ENCODE results near the gene MYL5. TPM values are rescaled to one million over a fixed set of nuclear protein-coding genes. Genes with fewer than 3 reads are reported as not detected.
"Not testable (repeated sequence)": the region's sequence is repeated elsewhere in the genome, so short reads cannot be mapped to it uniquely, and the experiment has no call there.

The MYL5 gene
- polyA plus RNA-seq, 3 donors: 21.6 to 23.2 (median 22.7) TPM

DNA sequence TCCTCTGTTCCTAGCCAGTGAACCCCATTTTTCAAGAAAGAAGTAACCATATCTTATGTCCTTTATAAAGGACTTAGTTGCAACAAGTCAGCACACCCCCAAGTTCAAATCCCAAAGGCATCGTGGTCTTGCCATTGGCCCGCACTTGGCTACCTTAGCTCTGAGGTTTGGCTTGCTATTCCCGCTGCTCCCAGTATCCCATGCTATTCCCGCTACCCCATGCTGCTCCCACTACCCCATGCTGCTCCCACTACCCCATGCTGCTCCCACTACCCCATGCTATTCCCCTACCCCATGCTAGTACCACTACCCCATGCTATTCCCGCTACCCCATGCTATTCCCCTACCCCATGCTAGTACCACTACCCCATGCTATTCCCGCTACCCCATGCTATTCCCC, 6.1 kb upstream of the MYL5 start:
- not testable (repeated sequence) for DNase-seq

DNA sequence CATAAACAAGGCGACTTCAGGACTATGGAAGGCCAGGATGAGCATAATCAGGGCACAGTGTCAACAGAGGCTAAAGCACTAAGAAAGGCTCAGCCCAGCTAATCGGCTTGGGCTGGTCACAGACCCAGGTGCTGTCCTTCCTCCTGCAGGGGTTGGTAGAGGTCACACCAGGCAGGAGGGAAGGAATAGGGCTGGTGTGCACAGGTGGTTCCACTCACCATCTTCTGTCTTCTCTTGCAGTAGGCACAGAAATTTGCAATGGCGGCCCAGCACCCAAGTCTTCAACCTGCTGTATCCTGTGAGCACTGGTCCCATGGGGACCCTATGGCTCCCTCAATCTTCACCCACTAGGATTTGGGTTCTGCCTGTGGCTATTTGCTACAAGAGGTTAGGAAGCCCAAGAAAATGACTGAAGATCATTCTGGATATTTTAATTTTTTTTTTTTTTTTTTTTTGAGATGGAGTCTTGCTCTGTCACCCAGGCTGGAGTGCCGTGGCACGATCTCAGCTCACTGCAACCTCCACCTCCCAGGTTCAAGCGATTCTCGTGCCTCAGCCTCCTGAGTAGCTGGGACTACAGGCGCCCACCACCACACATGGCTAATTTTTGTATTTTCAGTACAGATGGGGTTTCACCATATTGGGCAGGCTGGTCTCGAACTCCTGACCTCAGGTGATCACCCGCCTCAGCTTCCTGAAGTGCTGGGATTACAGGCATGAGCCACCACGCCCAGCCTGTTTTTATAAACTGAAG, 4.4 kb upstream of the MYL5 start:
- not testable (repeated sequence) for DNase-seq

DNA sequence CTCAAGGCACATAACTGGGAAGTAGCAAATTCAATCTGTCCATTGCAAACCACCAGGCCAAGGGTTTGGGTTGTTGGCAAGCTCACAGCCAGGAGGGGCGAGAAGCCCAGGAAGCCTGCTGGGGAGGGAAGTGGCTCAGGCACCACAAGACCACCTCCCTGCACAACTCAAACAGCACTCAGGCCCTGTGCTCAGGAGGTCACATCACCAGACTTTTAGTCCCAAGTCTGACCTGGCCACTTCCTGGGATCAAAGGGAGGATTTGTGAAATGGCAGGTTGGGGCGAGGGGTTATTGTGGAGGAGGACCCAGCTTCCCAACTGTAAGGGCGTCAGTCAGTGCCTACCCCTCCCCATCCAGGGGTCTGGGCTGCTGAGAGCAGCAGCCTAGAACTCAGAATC, 2.6 kb upstream of the MYL5 start:
- DNase-seq: no peak

DNA sequence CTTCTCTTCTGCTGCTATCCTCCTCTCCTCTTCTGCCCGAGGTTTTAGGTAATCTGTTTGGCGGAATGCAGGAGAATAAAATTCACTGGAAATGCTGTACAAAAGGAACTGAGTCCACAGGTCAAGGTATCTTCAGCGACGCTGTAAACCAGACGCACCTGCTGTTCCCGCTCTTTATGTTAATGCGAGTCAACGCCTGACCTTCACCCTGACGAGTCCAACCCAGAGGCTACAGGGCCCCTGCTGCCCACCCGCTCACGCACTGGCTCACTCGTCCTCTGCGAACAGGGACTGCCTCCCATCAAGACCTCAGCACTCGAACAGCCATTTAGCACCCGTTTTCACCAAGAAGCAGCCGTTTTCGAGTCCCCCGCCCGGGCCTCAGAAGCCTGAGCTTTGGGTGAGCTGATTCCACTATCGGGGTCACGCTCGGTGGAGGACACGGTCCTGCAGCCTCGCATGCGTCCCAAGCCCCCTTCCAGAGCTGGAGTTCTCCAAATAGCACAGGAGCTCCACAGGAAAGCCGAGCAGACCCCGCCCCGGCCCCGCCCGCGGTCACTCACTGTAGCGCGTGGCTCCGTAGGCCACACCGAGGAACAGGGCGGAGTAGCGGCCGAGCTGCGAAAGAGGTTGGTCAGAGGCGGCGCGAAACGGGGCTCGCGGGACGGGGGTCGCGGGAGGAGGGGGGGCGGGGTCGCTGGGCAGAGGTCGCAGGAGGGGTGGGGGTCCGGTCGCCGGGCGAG, 822 bp upstream of the MYL5 start:
- no peak for DNase-seq

DNA sequence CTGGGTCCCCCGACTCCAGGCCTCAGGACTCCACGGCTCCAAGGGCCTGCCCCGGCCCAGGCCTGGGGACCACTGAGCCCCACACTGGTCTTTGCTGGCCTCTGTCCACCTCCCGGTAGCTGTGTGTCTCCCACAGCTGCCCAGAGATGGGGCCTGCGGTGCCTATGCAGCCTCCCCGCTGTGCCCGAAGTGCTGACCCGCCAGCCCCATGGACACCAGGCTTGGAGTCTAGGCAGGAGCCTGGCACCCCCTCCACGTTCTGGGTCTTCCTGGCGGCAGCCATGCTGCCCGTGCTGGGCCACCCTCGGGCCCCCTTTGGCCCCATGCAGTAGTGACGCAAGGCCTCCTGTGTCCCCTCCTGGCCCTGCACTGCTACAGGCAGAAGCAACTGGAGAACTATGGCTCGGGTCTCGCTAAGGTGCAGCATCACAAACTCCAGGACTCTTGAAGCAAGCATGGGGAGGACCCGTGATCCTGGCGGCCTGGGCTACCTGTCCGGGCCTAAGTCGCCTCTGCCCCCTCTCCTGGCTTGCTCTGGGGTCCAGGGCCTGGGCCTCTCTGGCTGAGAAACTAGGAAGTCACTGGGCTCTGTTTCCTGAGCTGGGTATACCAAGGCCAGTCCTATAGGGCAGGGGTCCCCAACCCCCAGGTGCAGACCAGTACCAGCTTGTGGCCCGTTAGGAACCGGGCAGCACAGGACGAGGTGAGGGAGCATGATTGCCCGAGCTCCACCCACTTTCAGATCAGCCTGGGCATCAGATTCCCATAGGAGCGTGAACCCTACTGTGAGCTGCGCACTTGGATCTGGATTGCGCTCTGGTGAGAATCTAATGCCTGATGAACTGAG, 917 bp downstream of the MYL5 start:
- no peak for DNase-seq

DNA sequence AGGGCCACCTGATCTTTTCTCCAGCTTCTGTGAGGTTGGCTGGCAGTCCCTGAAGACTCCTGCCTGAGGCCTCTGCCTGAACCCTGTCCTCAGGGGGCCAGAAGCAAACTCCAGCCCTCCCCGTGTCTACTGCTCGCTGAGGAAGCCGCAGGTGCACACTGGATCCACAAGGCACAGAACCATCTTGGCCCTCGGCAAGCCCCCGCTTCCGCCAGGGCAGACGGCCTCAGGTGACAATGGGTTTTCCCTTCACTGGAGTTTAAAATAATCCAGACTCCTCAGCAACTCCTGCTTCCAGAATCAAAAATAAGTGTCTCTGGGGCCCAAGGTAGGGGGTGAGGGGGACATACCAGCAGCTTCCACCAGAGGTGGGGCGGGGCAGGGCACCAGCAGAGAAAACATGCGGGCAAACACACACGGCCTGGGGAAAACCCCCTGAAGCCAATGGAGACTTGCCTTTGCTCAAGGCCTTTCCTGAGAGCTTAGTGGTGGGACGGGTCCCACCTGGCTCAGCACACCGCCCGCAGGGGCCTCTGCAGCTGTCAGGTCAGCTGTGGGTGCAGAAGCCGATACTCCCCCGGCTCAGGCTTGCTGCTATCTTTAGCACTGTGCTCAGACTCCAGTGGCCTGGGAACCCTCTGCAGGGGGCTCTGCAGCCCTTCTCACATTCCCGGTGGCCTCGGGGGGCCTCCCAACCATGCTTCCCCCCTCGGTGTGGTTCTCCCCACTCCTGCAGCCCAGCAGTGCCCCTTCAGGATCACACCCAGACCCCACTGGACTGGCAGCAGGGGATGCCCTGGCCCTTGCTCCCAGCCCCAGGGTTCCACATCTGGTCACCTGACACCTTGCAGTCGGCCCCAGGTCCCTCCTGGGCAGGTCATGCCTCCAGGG, 1.9 kb downstream of the MYL5 start:
- DNase-seq: no peak

DNA sequence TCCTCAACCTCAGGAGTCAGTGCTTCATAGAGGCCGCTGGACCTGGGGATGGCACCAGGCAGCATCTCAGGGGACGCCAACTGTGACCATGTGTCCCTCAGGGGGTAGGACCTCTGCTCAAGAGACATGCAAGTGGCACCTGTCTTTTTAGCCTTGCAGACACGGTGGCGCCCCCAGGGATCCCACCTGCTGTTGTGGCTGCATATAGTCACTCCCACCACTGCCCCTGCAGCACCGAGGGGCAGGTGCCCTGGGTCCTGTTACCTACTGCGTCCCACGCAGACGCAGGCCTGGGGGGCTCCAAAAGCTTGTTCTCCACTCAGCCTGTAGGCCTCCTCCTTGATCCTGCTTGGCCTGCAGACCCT, 2.5 kb downstream of the MYL5 start:
- DNase-seq: no peak

DNA sequence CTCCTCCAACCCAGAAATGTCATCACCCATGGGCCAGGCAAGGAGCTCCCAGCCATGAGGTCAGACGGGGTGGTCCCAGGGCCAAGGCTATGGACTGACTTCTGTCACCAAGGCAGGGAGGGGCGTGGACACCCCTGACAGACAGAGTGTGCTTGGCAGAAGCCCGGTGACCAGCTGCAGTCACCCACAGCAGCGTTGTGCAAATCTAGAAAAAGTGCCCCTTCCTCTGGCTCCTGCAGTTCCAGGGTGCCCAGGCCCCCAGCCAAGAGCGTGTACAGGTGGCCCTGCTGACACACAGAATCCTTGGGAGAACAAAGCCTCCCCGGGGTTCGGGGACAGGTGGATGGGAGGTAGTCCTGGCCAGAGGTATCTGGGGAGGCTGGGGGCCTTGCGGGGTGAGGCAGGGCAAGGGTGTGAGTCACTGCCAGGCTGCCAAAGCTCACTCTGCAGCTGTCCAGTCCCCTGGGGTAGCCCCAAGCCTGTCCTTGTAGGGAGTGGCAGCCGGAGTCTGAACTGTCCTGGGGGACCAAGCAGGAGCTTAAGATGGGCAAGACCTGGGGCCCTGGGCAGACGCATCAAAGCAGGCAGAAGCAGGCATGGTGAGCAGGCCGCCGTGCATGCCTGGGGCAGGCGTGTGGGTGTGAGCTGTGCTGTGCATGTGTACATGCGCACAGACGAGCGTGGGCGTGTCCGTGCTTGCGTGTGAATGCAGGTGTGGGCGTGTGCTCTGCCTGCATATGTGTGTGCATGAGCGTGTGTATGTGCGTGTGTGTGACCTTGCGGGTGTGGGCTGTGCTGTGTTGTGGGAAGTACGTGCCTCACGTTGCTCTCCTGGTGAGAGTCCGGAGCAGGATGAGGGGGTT, 3.3 kb downstream of the MYL5 start:
- no peak for DNase-seq

DNA sequence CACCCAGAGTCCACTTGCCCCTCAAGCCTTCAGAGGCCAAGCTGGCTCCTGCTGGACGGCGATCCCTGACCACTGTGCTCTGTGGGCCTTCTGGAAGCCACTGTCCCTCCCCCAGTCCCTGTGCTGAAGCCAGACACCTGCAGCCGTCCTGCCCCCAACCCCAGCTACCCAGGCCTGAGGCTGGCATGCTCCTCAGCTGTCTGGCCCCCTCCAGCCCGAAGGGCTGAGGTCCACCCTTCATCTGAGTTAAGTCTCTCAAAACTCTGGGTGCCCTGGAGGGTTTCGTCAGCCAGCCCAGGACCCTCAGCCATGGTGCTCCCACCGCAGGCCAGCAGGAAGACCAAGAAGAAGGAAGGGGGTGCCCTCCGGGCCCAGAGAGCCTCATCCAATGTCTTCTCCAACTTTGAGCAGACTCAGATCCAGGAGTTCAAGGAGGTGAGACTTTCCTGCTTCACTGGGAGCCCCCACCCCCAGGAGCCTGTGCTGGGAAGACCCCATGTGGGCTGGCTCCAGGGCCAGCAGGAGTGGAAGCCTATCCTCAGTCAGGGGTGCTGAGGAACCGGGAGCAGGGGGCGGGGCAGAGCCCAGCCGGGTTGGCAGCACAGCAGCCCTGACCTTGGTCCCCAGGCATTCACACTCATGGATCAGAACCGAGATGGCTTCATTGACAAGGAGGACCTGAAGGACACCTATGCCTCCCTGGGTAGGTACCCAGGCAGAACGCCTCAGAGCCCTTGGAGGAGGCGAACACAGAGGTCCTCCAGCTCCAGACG, 4.2 kb downstream of the MYL5 start:
- DNase-seq: no peak

DNA sequence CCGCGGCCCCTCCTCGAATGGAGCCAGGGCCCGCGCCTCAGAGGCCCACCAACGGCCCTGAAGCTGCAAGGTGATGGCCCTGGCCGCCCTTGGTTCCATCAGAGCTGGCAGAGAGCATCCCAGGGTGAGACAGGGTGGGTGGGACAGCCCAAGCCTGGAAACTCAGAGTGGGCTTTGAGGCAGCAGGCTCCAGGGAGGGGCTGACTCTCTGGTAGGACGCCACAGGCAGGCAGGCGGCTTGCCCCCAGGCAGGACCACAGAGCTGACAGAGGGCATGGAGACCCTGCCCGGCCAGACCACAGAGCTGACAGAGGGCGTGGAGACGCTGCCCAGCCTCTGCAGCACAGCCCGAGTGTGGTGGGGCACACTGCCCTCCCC, 4.8 kb downstream of the MYL5 start:
- no peak for DNase-seq

DNA sequence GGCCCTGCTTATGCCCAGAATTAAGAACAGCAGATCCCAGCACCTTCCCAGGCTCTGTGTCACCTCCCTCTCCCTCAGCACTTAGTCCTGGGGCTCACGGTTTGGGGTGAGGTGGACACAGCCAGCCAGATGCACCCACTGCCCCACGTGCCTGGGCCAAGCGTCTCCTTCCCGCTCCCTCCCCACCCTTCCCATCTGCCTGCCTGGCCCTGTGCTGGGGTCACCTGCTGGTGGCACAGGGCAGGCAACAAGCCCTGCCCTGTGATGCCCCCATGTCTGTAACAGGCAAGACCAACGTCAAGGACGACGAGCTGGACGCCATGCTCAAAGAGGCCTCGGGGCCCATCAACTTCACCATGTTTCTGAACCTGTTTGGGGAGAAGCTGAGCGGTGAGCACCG, 5.3 kb downstream of the MYL5 start:
- no peak for DNase-seq

DNA sequence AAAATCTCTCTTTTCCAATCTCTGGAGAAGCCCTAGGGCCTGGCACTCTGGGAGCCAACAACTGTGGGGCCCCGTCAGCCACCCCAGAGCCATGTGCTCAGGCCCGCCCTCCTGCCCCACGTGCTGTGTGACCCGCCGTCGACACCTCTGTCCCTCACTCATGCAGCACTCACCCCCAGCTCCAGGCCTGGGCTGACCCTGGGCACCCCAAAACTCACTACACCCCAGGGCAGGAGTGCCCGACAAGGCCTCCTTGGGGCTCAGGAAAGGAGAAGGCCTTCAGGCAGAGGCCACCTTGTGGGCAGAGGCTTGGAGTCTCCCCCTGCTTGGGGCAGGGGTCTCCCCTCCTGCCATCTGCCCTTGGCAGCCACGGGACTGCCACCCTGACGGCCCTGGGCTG, 5.7 kb downstream of the MYL5 start:
- DNase-seq: no peak

DNA sequence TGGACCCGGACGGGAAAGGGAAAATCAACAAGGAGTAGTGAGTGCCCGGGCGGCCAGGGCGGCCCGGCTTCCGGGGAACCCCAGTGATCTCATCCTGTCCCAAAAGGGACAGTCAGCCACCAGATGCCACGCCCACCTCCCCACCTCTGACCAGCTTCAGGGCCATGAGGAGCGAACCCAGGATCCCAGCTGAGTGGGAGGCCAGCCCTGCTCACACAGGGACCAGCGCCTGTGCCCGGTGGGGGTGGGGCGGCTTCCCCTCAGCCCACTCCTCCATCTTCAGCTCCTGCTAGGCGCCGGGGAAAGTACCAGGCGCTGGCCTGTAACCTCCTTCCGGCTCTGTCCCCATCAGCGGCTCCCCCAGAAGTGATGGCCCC, 6.2 kb downstream of the MYL5 start:
- no peak for DNase-seq

DNA sequence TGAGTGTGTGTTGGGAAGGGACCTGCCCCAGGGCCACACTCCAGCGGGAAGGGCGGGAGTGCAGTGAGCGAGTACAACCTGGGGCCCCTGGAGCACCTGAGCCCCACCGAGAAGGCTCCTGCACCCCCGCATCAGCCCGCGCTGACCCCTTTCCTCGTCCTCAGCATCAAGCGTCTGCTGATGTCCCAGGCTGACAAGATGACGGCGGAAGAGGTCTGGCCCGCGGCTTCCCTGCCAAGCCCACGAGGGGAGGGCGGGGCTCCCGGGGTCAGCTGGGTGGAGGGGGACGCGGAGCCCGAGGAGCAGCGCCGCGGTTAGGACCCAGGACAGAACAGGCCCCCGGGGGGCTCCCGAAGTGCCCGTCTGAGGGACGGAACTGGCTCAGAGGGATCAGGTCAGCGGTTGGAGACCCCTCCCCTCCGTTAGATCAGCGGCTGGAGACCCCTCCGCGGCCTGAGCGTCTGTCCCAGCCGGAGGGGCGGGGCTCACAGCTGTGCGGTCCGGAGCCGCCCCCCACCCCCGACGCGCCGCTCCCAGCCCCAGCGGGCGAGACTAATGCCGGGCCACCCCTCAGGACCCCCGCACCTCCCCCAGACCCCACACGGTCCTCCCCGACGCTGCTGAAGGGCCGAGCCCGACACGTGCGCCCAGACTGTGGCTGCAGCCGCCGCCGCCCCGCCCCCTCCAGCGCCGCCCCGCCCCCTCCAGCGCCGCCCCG, 6.7 kb downstream of the MYL5 start:
- no peak for DNase-seq

DNA sequence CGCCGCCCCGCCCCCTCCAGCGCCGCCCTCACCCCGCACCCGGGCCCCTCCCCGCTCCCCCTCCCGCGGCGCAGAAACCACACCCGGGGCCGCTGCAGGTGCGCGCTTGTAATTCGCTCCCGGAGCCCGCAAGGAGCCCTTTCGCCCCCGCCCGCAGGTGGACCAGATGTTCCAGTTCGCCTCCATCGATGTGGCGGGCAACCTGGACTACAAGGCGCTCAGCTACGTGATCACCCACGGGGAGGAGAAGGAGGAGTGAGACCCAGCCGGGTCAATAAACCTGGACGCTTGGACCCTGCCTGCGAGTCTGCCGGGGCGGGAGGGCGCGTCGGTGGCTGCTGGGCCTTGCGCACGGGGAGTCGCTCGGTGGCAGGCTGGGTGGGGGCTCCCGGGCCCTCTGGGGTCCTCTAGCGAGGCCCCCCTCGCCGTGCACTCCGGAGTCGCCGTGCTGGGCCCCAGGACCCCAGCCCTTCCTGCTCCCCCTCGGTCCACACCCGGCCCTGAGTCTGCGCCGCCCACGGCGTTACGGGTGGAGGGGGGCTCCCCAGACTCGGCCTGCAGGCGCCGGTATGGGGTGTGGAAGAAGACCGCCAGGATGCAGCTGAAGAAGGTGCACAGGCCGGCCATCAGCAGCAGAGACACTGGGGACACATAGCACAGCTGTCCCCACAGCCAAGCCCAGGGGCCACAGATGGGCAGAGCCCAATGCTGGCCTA, 7.6 kb downstream of the MYL5 start:
- DNase-seq: no peak

DNA sequence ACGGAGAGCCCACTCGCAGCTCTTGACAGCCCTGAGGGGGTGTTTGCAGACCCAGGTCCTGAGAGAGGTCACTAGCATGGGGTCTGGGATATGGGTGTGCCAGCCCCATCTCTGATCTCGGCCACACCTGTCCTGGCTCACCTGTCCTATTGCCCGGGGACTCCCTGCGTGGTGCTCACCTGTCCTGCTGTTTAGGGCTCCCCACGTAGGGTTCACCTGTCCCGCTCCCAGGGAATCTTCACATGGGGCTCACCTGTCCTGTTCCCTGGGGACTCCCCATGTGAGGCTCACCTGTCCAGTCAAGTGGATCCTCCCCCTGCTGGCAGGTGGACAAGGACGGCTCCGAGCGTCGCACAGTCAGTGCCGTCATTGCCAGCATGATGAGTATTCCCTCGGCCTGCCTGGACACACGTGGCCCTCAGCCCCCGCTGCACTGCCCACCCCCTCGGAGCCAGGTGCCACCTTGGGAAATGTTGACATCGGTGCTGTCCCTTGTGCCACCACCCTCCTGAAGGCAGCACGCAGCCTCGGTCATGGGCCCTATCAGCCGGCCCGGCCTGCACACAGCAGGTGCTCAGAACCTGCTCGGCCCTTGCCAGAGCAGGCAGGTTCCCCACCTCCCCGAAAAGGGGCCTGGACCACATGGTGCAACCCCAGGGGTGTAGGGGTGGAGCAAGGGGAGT, 8.3 kb downstream of the MYL5 start:
- DNase-seq: no peak

DNA sequence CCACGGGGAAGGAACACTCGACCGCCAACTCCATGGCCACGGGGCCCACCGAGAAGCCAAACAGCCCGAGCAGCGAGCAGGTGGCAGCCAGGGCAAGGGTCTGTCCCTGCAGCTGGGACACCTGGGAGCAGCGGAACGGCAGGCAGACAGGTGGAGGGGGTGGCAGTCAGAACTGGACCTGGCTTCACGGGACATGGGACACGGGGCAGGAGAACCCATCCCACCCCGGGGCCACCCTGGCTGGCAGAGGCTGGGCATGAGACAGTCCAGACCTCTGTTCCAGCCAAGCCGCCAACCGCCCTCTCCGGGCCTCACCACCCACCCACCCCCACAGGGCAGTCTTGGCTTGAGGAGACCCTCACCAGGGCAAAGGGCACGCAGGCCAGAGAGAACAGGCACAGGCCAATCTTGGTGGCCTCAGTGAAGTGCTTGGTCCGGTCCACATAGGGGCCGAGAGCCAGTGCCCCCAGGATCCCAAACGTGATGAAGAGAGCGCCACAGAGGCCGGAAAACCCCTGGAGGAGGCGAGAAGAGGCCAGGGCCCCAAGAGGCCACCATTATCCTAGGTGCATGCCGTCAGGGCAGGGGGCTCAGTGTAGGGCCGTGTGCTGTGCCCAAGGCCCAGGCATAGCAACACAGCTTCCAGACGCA, 9.0 kb downstream of the MYL5 start:
- DNase-seq: no peak

Measured in renal pelvis (tissue), 4 donors.